Muscle layer of duodenum (tissue), 2 donors: ENCODE results near the gene C4orf17.
"Not testable (repeated sequence)": the region's sequence is repeated elsewhere in the genome, so short reads cannot be mapped to it uniquely, and the experiment has no call there.

Experiments used
- H3K27ac ChIP-seq: one replicate; pipeline ENCODE4 v1.7.0; 2013; ENCODE audit warnings: mild to moderate bottlenecking, low read length
- H3K27me3 ChIP-seq: one replicate; pipeline ENCODE4 v1.7.0; 2013; ENCODE audit warnings: low read depth, mild to moderate bottlenecking, control low read depth, low read length
- H3K36me3 ChIP-seq, 2 donors: one replicate each; pipeline ENCODE4 v1.7.0; 2013; ENCODE audit warnings: low read length in 2 of 2, control low read depth in 1 of 2, mild to moderate bottlenecking in 1 of 2; ENCODE audit not compliant: insufficient read depth in 2 of 2, control insufficient read depth in 1 of 2
- H3K4me1 ChIP-seq, 2 donors: one replicate each; pipeline ENCODE4 v1.7.0; 2013; ENCODE audit warnings: low read length in 2 of 2, mild to moderate bottlenecking in 2 of 2, control low read depth in 1 of 2, moderate library complexity in 1 of 2; ENCODE audit not compliant: insufficient read depth in 2 of 2, control insufficient read depth in 1 of 2
- H3K4me3 ChIP-seq, 2 donors: one replicate each; pipeline ENCODE4 v1.7.0; 2013; ENCODE audit warnings: low read length in 2 of 2, low read depth in 1 of 2, mild to moderate bottlenecking in 1 of 2
- H3K9me3 ChIP-seq, 2 donors: one replicate each; pipeline ENCODE4 v1.7.0; 2013; ENCODE audit warnings: low read length in 2 of 2, control low read depth in 1 of 2, mild to moderate bottlenecking in 1 of 2; ENCODE audit not compliant: control insufficient read depth in 1 of 2
- donor health status: healthy.

Gene C4orf17

DNA sequence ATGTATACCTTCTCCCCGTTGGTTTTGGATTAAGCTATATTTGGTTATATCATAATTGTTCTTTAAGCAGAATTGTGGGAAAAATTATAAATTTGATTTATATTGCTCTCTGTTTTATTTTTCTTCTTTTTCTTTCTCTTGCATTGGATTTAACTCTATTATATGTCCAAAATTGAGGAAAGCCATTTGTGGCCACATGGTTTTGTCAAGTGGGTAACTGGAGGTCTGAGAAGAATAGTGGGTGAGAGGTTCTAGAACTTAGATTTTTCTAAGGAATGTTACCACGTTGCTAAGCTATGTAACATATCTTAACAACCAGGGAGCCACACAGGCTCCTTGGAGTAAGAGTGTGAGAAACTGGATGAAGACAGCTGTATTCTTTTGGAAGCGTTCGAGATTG is at the start of gene C4orf17:
TSS of gene C4orf17 (plus strand) at position 301 of the 400 bp plus-strand sequence. CDS start 2,061 bp downstream, outside the sequence.
- H3K36me3 ChIP-seq = no peaks in the 10 kb centered on the region
- no peak within 1 kb of the TSS for H3K27ac ChIP-seq
- H3K4me3 ChIP-seq = no peak within 1 kb of the TSS
- H3K9me3 ChIP-seq = no peaks in the 10 kb centered on the region
- H3K27me3 ChIP-seq = no peaks in the 10 kb centered on the region
- no peaks in the 10 kb centered on the region for H3K4me1 ChIP-seq

DNA sequence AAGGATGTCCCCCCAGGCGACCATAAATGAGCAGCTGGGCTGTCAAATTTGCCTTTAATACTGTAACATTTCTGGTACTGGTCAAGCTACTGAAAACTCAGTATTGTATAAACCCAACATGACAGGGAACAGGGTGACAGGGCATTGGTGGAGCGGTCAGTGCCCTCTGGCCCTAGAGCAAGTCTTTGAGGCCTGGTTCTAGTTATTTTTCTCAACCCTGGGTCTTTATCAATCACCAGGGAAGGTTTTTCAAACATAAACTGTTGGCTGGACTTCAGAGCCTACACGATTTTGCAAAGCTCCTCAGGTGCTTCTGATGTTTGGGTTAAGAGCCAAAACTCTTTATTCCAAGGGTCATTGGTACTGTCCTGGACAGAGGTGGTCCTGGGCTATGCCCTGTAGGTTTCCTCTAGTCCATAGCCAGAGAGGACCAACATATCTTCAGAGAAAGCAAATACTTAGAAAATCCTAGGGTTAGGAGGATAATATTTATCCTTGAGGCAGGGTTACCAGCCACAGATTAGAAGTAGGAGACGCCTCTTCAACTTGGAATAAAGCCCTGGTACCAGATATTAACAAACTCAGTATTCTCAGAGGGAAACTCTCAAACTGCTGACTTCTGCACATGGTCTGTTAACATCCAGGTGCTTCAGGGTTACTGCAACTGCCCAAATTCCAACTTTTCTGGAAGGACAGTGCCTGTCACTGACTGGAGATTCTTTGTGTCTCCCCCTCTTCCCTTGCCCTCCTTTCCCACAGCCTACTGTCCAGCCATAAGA is 49.0 kb upstream of the C4orf17 start:
- no peaks in the 10 kb centered on the region for H3K36me3 ChIP-seq
- no peaks in the 10 kb centered on the region for H3K27me3 ChIP-seq
- no peak overlapping the region for H3K27ac ChIP-seq

DNA sequence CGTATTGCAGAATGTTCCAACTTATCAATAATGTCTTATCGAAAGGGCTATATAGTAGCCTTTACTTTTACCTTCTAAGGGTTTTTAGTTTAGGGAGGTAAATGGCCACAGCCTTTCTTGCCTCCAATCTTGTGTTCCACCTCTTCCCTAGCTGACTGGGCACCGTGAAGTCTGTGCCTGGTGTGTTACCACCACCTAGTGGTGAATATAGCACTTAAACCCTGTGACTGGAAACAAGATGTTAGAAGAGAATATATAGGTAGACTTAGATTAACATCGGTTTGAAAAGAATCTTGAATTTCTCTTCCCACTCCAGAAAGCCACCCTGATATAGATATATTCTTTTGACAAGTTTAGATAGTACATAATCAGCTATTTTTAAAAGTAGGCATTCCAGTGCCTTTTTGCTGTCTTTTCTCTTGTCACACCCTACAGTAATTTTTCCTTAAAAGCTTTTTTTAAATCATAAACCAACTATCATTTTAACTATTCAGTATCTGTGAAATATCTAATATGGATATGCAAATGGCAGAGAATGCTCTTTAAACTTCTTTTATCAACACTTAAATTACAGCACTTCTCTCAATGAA is 47.9 kb upstream of the C4orf17 start:
- Histone ChIP-seq H3K4me3 (no peak overlapping the region), H3K36me3 (no peaks in the 10 kb centered on the region), H3K27me3 (no peaks in the 10 kb centered on the region), H3K4me1 (no peaks in the 10 kb centered on the region), H3K27ac (no peak overlapping the region), H3K9me3 (no peaks in the 10 kb centered on the region)

More for the DNA sequence above, 49.0 kb upstream of the C4orf17 start:
- Histone ChIP-seq H3K4me3 (no peak overlapping the region), H3K9me3 (no peaks in the 10 kb centered on the region), H3K4me1 (no peaks in the 10 kb centered on the region)

DNA sequence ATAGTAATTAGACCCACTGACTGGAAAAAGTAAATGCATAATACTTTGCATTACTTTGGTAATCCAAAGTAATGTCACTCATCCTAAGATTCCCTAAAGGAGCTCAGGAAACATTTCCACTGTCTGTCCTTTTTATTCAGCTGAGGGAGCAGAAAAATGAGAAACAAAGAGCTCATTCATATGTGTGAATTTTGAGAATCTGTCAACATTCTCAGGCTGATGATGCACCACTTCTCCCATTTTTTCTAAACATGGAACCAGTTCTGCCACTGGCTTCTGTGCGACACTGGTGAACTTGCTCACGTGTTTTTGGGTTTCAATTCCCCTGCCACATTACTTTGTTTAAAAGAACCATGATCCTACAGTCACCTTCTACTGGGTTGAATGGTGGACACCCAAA is 47.3 kb upstream of the C4orf17 start:
- H3K4me3 ChIP-seq = no peak overlapping the region
- H3K27me3 ChIP-seq = no peaks in the 10 kb centered on the region
- H3K4me1 ChIP-seq = no peaks in the 10 kb centered on the region
- no peaks in the 10 kb centered on the region for H3K36me3 ChIP-seq
- H3K27ac ChIP-seq = no peak overlapping the region
- no peaks in the 10 kb centered on the region for H3K9me3 ChIP-seq

DNA sequence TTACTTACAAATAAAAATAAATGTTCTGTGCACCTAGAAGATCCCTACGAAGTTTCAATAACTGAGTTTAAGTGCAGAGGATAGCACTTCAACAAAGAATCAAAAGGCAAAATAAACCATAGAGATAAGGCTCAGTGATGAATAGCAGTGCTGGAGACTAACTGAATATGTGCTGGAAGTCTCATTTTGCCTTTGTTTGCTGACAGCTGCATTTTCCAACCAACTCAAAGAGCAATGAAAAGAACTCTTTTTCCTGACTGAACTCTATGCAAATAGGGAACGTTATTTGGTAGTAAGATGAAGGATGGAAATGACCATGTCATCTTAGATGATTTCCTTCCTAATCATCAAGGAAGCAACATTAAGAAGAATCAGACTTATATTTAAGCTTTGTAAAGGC is 42.9 kb upstream of the C4orf17 start:
- Histone ChIP-seq H3K9me3 (no peaks in the 10 kb centered on the region), H3K27me3 (no peaks in the 10 kb centered on the region), H3K4me3 (no peak overlapping the region), H3K4me1 (no peaks in the 10 kb centered on the region), H3K36me3 (no peaks in the 10 kb centered on the region), H3K27ac (no peak overlapping the region)

DNA sequence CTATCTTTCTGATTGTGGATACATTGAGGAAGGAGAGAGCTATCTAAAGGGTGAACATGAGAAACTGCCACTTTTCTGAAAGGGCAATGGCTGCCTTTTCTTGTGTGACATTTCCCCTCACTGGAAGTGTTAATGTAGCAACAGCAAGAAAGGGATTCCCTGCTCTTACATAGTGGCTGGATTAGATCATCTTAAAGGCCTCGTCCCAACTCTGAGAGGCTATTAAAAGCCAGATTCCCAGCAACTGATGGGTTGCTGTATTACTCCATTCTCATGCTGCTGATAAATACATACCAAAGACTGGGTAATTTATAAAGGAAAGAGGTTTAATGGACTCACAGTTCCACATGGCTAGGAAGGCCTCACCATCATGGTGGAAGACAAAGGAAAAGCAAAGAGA is 41.9 kb upstream of the C4orf17 start:
- H3K4me3 ChIP-seq = no peak overlapping the region
- no peaks in the 10 kb centered on the region for H3K9me3 ChIP-seq
- H3K27ac ChIP-seq = no peak overlapping the region
- H3K4me1 ChIP-seq = no peaks in the 10 kb centered on the region
- no peaks in the 10 kb centered on the region for H3K27me3 ChIP-seq
- H3K36me3 ChIP-seq = no peaks in the 10 kb centered on the region

DNA sequence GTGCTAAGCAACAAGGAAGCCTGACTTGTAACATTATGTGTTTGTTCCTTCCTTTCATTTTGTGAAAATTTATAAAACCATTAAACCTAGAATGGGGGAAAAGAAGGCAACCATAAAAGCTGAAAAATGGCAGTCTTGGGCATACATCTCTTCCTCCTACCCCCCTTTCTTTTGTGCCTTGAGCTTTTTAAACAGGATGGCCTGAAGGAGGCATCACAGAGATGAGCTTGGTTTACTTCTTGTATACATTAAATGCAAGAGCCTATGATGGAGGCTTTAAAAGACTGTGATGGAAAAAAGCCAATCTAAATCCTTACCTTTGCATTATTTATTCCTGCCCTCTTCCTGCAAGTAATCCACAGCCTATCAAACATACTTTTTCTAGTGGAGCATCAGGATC is 39.5 kb upstream of the C4orf17 start:
- Histone ChIP-seq H3K4me3 (no peak overlapping the region), H3K27me3 (no peaks in the 10 kb centered on the region), H3K36me3 (no peaks in the 10 kb centered on the region), H3K27ac (no peak overlapping the region), H3K9me3 (no peaks in the 10 kb centered on the region), H3K4me1 (no peaks in the 10 kb centered on the region)

DNA sequence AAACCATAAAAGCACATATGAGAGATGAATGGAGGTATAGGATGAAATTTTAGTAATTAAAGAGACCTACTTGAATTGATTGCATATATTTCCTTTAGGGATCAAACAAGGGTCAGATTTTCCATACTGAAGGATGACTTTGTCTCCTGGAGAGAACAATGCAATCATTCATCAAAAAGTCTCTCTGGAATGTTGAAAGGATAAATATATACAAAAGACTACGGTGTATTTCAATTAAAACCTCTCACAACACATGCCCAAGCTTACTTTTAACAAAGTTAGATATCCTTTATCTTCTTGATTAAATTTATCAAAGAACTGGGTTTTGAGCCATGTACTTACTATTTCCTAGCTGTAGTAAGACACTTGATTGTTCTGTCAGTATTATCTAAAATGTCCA is 38.9 kb upstream of the C4orf17 start:
- H3K27ac ChIP-seq = no peak overlapping the region
- no peak overlapping the region for H3K4me3 ChIP-seq
- H3K4me1 ChIP-seq = no peaks in the 10 kb centered on the region
- no peaks in the 10 kb centered on the region for H3K27me3 ChIP-seq
- H3K36me3 ChIP-seq = no peaks in the 10 kb centered on the region
- H3K9me3 ChIP-seq = no peaks in the 10 kb centered on the region

DNA sequence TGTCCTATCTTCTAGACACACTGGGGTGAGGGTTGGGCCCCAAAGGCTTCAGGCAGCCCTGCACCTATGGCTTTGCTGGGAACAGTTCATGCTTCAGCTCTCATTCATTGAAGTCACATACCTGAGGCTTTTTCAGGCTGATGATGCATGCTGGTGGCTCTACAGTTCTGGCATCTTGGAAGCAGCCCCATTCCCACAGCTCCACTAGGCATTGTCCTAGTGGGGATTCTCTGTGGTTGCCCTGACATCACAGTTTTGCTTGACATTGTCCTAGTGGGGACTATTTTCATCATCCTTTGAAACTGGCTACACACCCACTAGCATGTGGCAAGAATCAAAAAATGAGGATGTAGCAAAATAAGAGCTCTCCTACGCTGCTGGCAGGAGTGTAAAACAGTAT is 37.7 kb upstream of the C4orf17 start:
- Histone ChIP-seq H3K4me3 (no peak overlapping the region), H3K9me3 (no peaks in the 10 kb centered on the region), H3K4me1 (no peaks in the 10 kb centered on the region), H3K36me3 (no peaks in the 10 kb centered on the region), H3K27ac (no peak overlapping the region), H3K27me3 (no peaks in the 10 kb centered on the region)

DNA sequence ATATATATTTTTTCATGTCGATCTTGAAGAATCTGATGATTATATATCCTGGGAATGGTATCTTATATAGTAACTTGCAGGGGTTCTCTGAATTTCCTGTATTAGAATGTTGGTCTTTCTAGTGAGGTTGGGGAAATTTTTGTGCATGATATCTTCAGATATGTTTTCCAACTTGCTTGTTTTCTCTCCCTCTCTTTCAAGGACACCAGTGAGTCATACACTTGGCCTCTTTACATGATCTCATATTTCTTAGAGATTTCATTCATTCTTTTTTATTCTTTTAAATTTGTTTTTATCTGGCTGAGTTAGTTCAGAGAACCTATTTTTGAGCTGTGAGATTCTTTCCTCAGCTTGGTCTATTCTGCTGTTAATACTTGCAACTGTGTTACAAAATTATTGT is 27.2 kb upstream of the C4orf17 start:
- Histone ChIP-seq H3K36me3 (no peaks in the 10 kb centered on the region), H3K4me1 (no peaks in the 10 kb centered on the region), H3K9me3 (peaks cover 11 to 26% of the 10 kb centered on the region in 2 donors), H3K27ac (no peak overlapping the region), H3K27me3 (no peaks in the 10 kb centered on the region), H3K4me3 (no peak overlapping the region)

DNA sequence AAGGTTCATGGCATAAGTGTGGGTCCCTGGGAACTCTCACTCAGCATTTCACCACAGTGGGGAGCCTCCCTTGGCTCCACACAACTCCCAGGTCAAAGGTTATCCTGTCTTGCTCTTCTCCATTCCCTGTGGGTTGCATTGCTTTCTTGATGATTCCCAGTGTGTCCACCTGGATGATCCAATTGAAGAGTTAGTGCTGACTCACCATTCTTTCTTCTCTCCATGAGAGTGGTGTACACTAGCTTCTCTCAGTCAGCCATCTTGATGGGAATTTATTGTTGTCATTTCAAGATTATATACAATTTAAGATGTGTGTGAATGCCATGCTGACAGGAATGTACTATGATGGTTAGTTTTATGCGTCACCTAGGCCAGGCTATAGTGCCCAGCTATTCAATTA is 25.6 kb upstream of the C4orf17 start:
- H3K4me1 ChIP-seq = no peaks in the 10 kb centered on the region
- no peaks in the 10 kb centered on the region for H3K27me3 ChIP-seq
- no peak overlapping the region for H3K4me3 ChIP-seq
- H3K27ac ChIP-seq = no peak overlapping the region
- H3K36me3 ChIP-seq = no peaks in the 10 kb centered on the region
- peaks cover 11 to 26% of the 10 kb centered on the region in 2 donors for H3K9me3 ChIP-seq

DNA sequence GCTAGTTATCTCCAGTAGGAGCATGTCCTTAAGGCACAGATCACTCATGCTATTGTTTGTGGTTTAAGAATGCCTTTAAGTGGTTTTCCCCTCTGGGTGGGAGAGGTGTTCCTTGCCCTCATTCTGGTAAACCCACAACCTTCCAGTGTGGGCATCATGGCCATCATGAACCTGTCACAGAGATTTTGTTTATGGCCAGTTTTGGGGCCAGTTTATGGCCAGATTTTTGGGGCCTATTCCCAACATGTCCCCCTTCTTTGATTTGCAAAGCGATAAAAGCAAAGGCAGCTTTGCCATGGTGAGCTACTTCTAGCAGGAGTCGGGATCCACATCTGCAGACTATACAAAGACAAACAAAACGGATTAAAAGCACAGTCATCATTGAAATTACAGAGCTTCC is 24.2 kb upstream of the C4orf17 start:
- not testable (repeated sequence) for H3K4me1 ChIP-seq, H3K27me3 ChIP-seq
- H3K9me3 ChIP-seq = peaks cover 11 to 26% of the 10 kb centered on the region in 2 donors

More for the DNA sequence above, 24.2 kb upstream of the C4orf17 start:
- not testable (repeated sequence) for H3K27ac ChIP-seq, H3K36me3 ChIP-seq
- H3K4me3 ChIP-seq = peak overlapping the region in 1 of 2 donors; percentile 38
